CD14-positive monocyte (primary cell): ENCODE data around the gene DPCD. TPM values are rescaled to one million over a fixed set of nuclear protein-coding genes. Genes with fewer than 3 reads are reported as not detected.

Experiments used
- DNase-seq, 3 donors: peaks; one replicate each; pipeline ENCODE4 v3.0.0-alpha.2; 2011 to 2022
- H2AFZ ChIP-seq: 2 replicates; pipeline ENCODE4 v1.6.0; 2012; ENCODE audit warnings: mild to moderate bottlenecking, low read depth, low read length, inconsistent platforms; ENCODE audit not compliant: insufficient read depth, poor library complexity, severe bottlenecking
- H3K27ac ChIP-seq, 2 donors: 1 replicate in 1 of 2; 2 replicates in 1 of 2; pipeline ENCODE4 v1.5.1; 2012 to 2013; ENCODE audit warnings: low read length in 2 of 2, control low read depth in 1 of 2, inconsistent platforms in 1 of 2, low read depth in 1 of 2, mild to moderate bottlenecking in 1 of 2
- H3K27me3 ChIP-seq, 2 donors: one replicate each; pipeline versions ENCODE4 v1.6.0 to v1.6.1; 2011 to 2013; ENCODE audit warnings: low read length in 2 of 2; ENCODE audit not compliant: control insufficient read depth in 2 of 2, insufficient read depth in 2 of 2
- H3K36me3 ChIP-seq, 2 donors: replicated peaks in 1 of 2; 1 replicate in 1 of 2; 2 replicates in 1 of 2; pipeline versions ENCODE4 v1.5.1 to v1.6.1; 2012 to 2013; ENCODE audit warnings: low read length in 2 of 2, control low read depth in 1 of 2, inconsistent platforms in 1 of 2, mild to moderate bottlenecking in 1 of 2; ENCODE audit not compliant: insufficient read depth in 2 of 2, control insufficient read depth in 1 of 2
- H3K4me1 ChIP-seq, 2 donors: 1 replicate in 1 of 2; 2 replicates in 1 of 2; pipeline versions ENCODE4 v1.5.1 to v1.6.1; 2012 to 2013; ENCODE audit warnings: low read length in 2 of 2, control low read depth in 1 of 2, inconsistent platforms in 1 of 2, mild to moderate bottlenecking in 1 of 2, moderate library complexity in 1 of 2; ENCODE audit not compliant: insufficient read depth in 2 of 2, control insufficient read depth in 1 of 2
- H3K4me2 ChIP-seq: replicated peaks from 2 replicates; pipeline ENCODE3; 2012; ENCODE audit warnings: low read length, moderate library complexity, mild to moderate bottlenecking; ENCODE audit not compliant: poor library complexity, severe bottlenecking; ENCODE audit errors: extremely low read depth
- H3K4me3 ChIP-seq, 3 experiments: fragments of 200-600 bp in 1 of 3; sonication (generic) in 1 of 3; replicated peaks in 1 of 3; 1 replicate in 2 of 3; 2 replicates in 1 of 3; pipeline ENCODE4 v1.5.1; 2011 to 2013; ENCODE audit warnings: low read length in 3 of 3, mild to moderate bottlenecking in 3 of 3, control low read depth in 2 of 3, low read depth in 2 of 3, inconsistent platforms in 1 of 3, moderate library complexity in 1 of 3
- H3K79me2 ChIP-seq: 2 replicates; pipeline ENCODE4 v1.6.0; 2012; ENCODE audit warnings: mild to moderate bottlenecking, control low read depth, inconsistent platforms, low read length, moderate library complexity; ENCODE audit not compliant: insufficient read depth
- H3K9ac ChIP-seq: 2 replicates; pipeline ENCODE4 v1.6.0; 2017; ENCODE audit warnings: low read length, mild to moderate bottlenecking; ENCODE audit not compliant: insufficient read depth, poor library complexity, severe bottlenecking
- H3K9me3 ChIP-seq, 2 donors: replicated peaks in 1 of 2; 1 replicate in 1 of 2; 2 replicates in 1 of 2; pipeline versions ENCODE4 v1.5.1 to v1.6.1; 2012 to 2013; ENCODE audit warnings: low read length in 2 of 2, control low read depth in 1 of 2; ENCODE audit not compliant: control insufficient read depth in 1 of 2, insufficient read depth in 1 of 2
- H4K20me1 ChIP-seq: 2 replicates; pipeline ENCODE4 v1.6.0; 2012; ENCODE audit warnings: mild to moderate bottlenecking, low read length, control low read depth, moderate library complexity; ENCODE audit not compliant: insufficient read depth
- H3K27ac Mint-ChIP-seq, 7 donors: one replicate each; pipeline ENCODE4 v1.8.0; 2020; ENCODE audit warnings: mild to moderate bottlenecking in 7 of 7, mixed read lengths in 7 of 7, moderate library complexity in 6 of 7, inconsistent platforms in 2 of 7
- H3K27me3 Mint-ChIP-seq, 3 donors: one replicate each; pipeline ENCODE4 v1.8.0; 2021 to 2022; ENCODE audit warnings: low read depth in 3 of 3, mild to moderate bottlenecking in 3 of 3, mixed read lengths in 3 of 3, moderate library complexity in 3 of 3, inconsistent platforms in 1 of 3
- H3K36me3 Mint-ChIP-seq, 2 donors: one replicate each; pipeline ENCODE4 v1.8.0; 2020; ENCODE audit warnings: mixed read lengths in 2 of 2, inconsistent platforms in 1 of 2, mild to moderate bottlenecking in 1 of 2
- H3K4me1 Mint-ChIP-seq: one replicate; pipeline ENCODE4 v1.8.0; 2020; ENCODE audit warnings: mild to moderate bottlenecking, mixed read lengths
- H3K4me3 Mint-ChIP-seq, 2 donors: one replicate each; pipeline ENCODE4 v1.8.0; 2020; ENCODE audit warnings: mild to moderate bottlenecking in 2 of 2, mixed read lengths in 2 of 2, moderate library complexity in 1 of 2
- H3K9me3 Mint-ChIP-seq, 7 donors: one replicate each; pipeline ENCODE4 v1.8.0; 2020 to 2022; ENCODE audit warnings: mixed read lengths in 7 of 7, mild to moderate bottlenecking in 6 of 7, moderate library complexity in 6 of 7, inconsistent platforms in 2 of 7
- WGBS: methylation state at CpG from one replicate; pipeline ENCODE4 v1.1.5; 2013; ENCODE audit warnings: missing lambda C conversion rate; ENCODE audit not compliant: insufficient coverage; 5-methylcytosine and 5-hydroxymethylcytosine counted together
- intact Hi-C, 2 donors: fragments of 100-400 bp; cut with micrococcal nuclease; formaldehyde crosslinking; loops; one replicate each; pipeline versions ENCODE4 v1.15.0 to v1.15.1; 2023
- polyA plus RNA-seq, 3 donors: library from polyadenylated mRNA; depleted of rRNA in 1 of 3; unstranded in 2 of 3; stranded (reverse) in 1 of 3; fragments of 300-500 nt in 2 of 3; fragments of >200 nt in 1 of 3; fragmentation: Illumina TruSeq in 2 of 3; gene quantifications; 1 replicate in 2 of 3; 2 replicates in 1 of 3; pipeline ENCODE4 v1.2.3, GENCODE V29; 2012 to 2021
- TF ChIP-seq, protein P1 (sequence below): fragments of 200-600 bp; IDR thresholded peaks from one replicate; pipeline ENCODE4 v1.8.0; 2022; ENCODE audit warnings: antibody characterized with exemption, mild to moderate bottlenecking

Gene DPCD
- polyA plus RNA-seq, 3 donors: 8.6 to 17.0 (median 9.0) TPM

DNA sequence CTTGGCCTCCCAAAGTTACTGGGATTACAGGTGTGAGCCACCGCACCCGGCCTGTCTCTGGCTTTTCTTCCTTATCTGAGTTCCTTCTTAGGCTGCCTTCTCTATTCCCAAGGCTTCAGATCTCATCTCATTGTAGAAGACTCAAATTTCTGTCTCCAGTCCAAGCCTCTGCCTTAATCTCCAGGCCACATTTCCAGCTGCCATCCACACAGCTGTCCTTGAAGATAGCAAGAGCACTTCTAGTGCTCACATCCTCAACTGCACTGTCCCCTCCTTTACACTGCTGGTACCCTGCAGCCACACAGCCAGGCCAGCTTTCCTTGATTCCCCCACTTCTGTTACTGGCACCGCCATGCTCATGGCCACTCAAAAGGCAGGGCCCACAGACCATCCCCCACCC lies 35.7 kb upstream of the DPCD start:
- Histone ChIP-seq H2AFZ (no peak overlapping the region), H3K9me3 (no peaks in the 10 kb centered on the region), H3K27ac (no peak overlapping the region), H3K79me2 (no peaks in the 10 kb centered on the region), H3K9ac (no peak overlapping the region), H4K20me1 (no peaks in the 10 kb centered on the region), H3K4me1 (no peaks in the 10 kb centered on the region), H3K27me3 (no peaks in the 10 kb centered on the region), H3K36me3 (peaks cover 7 to 31% of the 10 kb centered on the region in 2 donors), H3K4me2 (no peak overlapping the region), H3K4me3 (no peak overlapping the region)
- no peaks in the 10 kb centered on the region for H3K27me3 Mint-ChIP-seq
- TF ChIP-seq, protein P1, sequence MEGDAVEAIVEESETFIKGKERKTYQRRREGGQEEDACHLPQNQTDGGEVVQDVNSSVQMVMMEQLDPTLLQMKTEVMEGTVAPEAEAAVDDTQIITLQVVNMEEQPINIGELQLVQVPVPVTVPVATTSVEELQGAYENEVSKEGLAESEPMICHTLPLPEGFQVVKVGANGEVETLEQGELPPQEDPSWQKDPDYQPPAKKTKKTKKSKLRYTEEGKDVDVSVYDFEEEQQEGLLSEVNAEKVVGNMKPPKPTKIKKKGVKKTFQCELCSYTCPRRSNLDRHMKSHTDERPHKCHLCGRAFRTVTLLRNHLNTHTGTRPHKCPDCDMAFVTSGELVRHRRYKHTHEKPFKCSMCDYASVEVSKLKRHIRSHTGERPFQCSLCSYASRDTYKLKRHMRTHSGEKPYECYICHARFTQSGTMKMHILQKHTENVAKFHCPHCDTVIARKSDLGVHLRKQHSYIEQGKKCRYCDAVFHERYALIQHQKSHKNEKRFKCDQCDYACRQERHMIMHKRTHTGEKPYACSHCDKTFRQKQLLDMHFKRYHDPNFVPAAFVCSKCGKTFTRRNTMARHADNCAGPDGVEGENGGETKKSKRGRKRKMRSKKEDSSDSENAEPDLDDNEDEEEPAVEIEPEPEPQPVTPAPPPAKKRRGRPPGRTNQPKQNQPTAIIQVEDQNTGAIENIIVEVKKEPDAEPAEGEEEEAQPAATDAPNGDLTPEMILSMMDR: no peak
- peak overlapping the region in 1 of 7 donors; percentile 43 for H3K27ac Mint-ChIP-seq
- 98% methylated on average over 3 of the region's 3 CpGs for WGBS
- no peaks in the 10 kb centered on the region for H3K4me1 Mint-ChIP-seq
- H3K36me3 Mint-ChIP-seq: peaks cover 37 to 38% of the 10 kb centered on the region in 2 donors
- DNase-seq: no peak
- peaks cover 0 to 1% (median 0%) of the 10 kb centered on the region in 7 donors for H3K9me3 Mint-ChIP-seq
- no peak overlapping the region for H3K4me3 Mint-ChIP-seq
- intact Hi-C loops: no loop called here

DNA sequence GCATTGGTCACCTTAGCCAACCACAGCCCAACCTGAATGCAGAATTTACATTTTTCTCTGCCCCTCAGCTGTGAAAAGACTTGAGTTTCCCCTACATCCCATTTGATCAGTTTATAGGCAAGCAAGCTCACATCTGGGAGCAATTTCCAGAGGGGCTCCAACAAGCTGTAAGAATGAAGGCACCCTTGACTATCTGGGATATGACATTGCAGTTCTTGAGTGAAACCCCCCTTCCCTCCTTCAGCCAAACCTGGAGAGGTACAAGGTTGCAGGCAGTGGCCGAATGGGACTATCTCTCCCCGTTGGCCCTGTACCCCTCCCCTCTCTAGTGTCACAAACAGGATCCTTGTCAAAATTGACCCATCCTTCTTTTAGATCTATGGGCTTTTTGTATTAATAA lies 30.6 kb upstream of the DPCD start:
- intact Hi-C loops: no loop called here
- Histone ChIP-seq H3K9ac (no peak overlapping the region), H3K27ac (no peak overlapping the region), H3K36me3 (peaks cover 4 to 15% of the 10 kb centered on the region in 2 donors), H4K20me1 (no peaks in the 10 kb centered on the region), H2AFZ (no peak overlapping the region), H3K4me1 (peaks cover 0 to 4% of the 10 kb centered on the region in 2 donors), H3K9me3 (no peaks in the 10 kb centered on the region), H3K79me2 (no peaks in the 10 kb centered on the region), H3K27me3 (no peaks in the 10 kb centered on the region), H3K4me2 (no peak overlapping the region), H3K4me3 (no peak overlapping the region)
- Mint-ChIP-seq H3K36me3 (peaks cover 16 to 23% of the 10 kb centered on the region in 2 donors), H3K4me3 (no peak overlapping the region), H3K27ac (no peak overlapping the region), H3K9me3 (no peaks in the 10 kb centered on the region), H3K4me1 (peaks cover 10% of the 10 kb centered on the region), H3K27me3 (peaks cover 2 to 12% (median 10%) of the 10 kb centered on the region in 3 donors)
- WGBS: 100% methylated on average over 1 of the region's 2 CpGs
- TF ChIP-seq, protein P1: no peak
- no peak for DNase-seq
